ENCODE results near the gene TMPRSS6.

TMPRSS6 gene

GRCh38 chr22:37050913-37051312 lies 58.6 kb downstream of the TMPRSS6 start:
- no peak for DNase-seq (ENCODE audit: low read depth)

- no peak for DNase-seq (ENCODE audit: low read depth)
These were observed 60.3 kb downstream of the TMPRSS6 start for GRCh38 chr22:37049224-37049623.

DNA sequence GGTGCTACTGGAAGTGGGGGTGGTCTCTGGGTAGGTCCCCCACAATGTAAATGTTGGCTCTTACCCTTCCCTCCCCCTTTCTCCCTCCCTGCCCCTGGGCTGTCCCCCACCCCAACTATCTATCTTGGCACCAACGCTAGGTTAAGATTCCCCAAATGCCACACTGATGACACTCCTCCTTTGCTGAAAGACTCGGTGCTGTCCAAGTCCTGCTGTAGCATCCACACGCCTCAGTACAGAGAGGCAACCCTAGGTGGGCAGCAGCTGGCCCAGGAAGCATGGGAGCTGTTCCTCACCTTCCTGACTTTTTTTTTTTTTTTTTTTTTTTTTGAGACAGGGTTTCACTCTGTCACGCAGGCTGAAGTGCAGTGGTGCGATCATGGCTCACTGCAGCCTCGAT lies 61.4 kb downstream of the TMPRSS6 start:
- no peak for DNase-seq (ENCODE audit: low read depth)

DNA sequence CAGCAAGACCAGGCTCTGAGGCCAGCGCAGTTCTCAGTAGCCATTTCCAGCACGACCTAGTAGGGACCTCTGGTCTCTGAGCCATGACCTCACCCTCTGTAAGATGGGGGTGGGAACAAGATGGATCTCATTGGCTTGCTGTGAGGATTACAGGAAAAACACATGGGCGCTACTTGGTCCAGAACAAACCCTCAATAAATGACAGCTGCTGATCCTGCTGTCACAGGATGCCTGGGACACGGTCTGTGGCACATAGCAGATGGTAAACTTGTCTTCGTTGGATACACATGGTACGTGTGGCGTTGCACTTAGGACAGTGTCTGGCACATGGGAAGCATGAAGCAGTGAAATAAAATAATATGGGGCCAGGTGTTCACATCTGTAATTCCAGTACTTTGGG lies 62.5 kb downstream of the TMPRSS6 start:
- DNase-seq (ENCODE audit: low read depth) = no peak

DNA sequence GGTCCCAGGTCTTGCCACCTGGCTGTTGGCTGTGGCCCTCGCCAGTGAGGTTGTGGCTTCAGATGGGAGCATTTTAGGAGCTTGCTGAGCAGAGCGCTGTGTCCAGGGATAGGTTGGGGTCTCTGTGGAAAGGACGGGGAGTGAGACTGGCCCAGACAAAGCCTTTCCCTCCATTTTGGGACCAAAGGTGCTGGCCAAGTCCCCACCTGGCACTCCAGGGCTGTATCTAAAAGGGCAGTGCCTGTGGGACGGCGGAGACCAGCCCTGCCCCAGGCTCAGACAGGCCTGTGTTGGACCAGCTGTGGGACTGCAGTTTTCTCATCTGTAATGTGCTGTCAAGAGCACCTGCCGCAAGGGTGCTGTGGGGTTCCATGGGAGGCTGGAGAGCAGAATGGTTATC lies 62.9 kb downstream of the TMPRSS6 start:
- no peak for DNase-seq (ENCODE audit: low read depth)

DNA sequence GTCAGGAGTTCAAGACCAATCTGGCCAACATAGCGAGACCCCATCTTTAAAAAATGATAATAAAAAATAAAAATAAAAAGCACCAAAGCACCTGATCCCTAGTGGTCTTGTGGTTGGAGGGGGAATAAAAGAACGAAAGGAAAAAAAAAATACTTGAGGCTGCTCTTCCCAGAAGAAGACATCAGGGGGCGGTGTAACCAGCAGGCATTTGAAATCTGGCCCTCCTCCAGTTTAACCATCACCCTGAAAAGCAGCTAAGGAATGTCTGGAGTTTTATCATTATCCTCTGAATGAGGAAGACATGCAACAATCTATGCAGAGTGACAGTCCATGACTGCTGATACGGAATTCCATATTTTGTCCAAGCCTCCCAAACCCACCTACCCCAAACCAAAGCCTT lies 63.6 kb downstream of the TMPRSS6 start:
- DNase-seq (ENCODE audit: low read depth) = no peak

- DNase-seq (ENCODE audit: low read depth) = no peak
These were observed 64.6 kb downstream of the TMPRSS6 start for GRCh38 chr22:37044634-37045625.

DNA sequence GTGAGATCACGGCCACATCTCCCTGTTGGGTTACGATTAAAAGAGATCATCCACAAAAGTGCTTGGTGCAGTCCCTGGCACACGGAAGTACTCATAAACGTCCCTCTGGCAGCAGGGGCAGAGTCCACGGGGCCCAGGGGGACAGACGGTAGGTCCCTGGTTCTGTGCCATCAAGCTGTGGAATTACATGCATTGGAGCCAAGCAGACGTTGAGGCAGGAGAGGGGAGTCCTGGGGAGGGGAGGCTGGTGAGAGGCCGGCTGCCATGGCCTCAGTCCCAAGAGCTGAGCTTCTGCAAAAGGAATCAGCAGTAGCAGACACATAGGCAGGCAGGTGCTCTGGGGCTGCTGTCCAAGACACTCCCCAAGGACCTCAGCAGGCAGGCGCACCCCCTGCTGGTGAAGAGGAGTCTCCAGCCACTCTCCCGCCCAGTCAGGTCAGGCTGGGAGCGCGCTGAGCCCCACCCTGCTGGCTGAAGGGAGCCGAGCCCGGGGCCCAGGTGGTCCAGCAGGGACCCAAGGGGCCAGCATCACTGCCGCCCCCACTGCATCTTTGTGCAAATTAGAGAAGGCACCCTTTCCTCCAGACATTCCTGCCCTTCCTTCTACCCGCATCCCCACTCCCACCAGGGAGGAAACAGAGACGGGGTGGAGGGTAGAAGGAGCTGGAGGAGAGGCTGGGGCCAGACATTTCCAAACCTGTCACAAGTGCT lies 65.5 kb downstream of the TMPRSS6 start:
- DNase-seq (ENCODE audit: low read depth) = peak; percentile 26

DNA sequence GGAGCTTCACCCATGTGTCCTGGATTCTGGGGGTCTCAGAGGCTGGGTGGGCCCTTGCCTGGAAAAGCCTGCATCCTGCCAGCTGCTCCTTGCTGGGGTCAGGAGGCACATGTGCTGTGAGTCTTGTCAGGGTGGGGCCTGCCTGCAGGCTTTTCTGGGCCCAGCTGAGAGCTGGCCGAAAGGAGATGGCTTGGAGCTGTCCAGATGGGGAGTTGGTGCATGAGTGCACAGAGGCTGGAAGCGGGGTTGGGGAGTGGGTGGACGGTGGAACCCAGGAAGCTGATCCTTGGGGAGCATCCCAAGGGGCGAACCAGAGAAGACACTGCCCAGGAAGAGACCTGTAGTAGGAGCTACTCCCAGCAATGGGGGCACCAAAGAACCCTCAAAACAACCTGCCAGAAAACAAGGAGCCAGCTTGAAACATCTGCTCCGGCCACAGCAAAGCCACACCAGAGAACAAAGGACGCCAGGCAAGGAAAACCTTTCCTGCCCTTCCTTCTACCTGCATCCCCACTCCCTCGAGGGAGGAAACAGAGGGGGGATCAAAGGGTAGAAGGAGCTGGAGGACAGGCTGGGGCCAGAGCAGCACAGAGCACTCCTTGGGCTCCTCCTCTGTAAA lies 66.2 kb downstream of the TMPRSS6 start:
- no peak for DNase-seq (ENCODE audit: low read depth)

DNA sequence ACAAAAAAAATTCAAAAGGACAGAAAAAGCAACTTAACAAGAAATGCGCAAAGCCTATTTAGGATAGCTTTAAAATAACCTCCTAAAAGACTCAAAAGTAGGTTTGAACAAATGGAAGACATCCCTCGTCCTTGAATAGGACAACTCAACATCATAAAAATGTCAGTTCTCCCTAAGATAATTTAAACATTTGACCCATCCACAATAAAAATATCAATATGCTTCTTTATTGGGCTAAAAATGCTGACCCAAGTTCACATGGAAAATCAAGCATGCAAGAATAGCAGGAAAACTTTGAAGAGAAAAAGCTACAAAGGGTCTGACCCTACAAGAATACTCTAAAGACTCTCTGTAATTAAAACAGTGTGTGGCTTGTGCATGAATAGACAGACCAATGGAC lies 70.0 kb downstream of the TMPRSS6 start:
- no peak for DNase-seq (ENCODE audit: low read depth)

DNA sequence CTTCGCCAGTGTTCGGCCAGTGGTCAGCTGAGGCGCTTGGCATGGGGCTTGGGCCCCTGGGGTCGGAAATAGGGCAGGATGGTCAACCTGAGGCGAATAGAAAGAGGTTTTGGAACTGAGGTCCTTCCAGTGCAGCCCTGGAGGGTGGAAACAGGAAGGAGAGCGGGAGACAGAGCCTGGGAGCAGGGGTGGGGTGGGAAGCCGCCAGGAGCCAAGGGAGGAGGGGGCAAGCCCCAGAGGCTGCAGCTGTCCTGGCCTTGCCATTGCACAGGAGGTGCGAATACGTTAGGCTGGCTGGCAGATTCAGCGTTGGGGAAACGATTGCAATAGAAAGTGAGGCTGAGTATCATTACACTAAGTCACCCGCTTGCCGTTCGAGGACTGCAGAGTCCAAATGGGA lies 71.8 kb downstream of the TMPRSS6 start:
- DNase-seq (ENCODE audit: low read depth) = no peak

GRCh38 chr22:37036655-37037377 lies 72.7 kb downstream of the TMPRSS6 start:
- DNase-seq (ENCODE audit: low read depth) = no peak

DNA sequence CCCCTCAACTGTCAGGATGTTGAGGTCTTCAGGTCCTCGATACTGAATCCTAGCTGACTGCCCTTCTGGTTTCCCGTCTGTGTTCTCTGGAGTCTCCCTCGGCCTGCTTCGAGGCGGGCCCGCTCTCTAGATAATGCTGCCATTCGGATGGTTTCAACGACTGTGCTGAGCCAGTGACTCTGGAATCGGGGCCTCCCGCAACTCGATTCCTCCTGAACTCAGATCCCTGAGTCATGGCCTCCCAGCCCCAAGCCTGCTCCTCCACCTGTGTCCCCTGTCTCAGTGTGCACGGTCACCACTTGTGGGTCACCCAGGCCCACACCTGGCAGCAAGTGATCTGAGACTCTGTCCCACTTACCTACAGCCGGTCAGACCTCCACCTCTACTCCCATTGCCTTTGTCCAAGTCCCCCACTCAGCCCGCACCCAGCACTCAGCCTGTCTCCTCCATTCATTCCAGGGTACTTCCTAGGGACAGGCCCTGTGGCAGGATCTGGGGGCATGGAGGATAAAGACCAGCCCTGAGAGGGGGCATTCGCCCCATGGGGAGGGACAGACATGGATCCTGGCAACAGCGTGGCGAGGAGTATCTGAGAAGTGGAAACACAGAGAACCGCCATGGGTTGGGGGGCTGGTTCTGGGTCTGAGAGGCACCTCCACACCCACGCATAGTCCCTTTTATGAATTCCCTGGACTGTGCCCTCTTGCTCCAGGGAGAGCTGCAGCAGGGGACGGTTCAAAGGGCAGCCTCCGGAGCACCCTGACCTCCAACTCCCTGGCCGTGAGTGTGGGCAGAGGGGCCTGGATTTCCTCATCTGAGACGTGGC lies 75.7 kb downstream of the TMPRSS6 start:
- DNase-seq (ENCODE audit: low read depth) = no peak

DNA sequence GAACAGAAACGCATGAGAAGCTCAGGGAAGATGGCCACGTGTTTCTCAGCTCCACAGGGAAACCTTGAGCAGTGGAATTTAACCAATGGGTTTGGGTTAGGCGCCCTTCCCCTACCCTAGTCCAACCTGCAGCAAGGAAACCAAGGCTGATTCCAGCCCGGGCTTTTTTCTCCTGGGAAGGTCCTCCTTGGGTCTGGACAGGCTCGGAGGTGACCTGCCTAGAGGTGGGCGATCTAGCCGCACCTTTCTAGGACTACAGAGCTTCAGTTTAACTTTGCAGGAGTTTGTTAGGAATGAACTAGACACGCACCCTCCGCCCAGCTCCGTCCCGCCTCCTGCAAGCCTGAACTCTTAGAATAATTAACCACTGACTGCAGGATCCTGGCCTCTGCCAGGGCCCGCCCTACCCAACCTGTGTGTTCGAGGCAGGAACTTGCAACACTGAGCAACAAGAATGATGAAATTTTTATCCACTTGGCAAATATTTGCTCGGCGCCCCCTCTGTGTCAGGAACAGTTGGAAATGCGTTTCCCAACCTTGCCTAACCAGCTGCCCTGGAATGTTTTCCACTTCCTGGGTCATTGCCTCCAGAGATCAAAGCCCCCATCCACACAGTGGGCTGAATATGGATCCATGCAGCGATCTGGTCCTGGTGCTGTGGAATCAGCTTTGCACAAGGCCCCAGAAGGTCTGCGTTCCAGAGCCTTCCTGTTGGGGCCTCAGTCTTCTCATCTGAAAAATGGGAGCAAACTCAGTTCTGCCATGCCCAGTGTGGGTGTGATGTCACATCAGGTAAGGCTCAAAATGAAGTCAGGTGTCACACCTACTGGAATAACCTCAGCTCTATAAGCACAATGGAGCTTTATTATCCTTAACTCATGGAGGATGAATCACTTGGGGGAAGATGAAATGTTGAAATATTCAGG lies 76.7 kb downstream of the TMPRSS6 start:
- no peak for DNase-seq (ENCODE audit: low read depth)

DNA sequence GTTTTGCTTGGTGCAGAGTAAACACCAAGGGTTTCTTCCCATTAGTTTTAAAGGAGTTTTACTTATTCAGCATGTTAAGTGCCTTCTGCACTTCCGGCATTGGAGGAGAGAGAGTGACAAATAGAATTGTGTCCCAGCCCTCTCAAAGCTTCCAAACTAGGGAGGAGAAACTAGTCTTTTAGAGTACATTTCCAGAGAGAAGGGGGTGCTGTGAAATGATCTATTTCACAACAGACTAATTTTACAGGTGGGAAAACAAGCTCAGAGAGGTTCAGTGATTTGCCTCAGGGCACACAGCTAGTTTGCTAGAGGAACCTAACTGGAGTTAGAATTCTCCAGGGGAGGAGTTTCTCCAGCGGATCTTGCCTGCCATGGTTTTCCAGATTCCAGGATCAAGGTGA lies 77.4 kb downstream of the TMPRSS6 start:
- DNase-seq (ENCODE audit: low read depth) = no peak

DNA sequence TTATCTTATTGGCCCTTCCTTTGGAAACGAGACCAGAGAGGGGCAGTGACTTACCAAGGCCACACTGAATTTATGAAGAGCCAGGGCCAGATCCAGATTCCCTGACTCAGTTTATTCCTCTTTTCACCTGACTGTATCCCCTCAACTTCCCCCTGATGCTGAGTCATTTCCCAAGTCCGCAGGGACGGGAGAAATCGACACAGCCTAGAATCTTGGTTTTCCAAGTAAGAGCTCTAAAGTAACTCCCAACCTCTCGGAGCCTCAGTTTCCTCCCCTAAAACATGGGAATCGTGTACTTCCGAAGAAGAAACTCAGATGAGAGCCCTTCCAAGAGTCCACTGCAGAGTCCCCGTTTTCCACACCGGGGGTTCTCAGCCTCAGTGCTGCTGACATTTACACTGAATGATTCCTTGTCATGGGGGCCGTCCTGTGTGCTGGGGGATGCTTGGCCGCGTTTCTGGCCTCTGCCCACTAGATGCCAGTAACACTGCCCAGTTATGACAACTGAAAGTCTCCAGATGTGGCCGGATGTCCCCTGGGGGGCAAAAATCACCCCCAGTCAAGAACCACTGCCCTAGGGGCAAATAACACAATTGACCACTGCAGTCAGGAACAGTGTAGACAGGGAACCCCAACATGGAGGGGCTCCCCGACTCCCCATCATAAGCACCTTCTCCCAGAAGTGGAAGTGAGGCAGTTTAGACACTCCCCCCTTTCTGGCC lies 78.8 kb downstream of the TMPRSS6 start:
- DNase-seq (ENCODE audit: low read depth) = no peak

DNA sequence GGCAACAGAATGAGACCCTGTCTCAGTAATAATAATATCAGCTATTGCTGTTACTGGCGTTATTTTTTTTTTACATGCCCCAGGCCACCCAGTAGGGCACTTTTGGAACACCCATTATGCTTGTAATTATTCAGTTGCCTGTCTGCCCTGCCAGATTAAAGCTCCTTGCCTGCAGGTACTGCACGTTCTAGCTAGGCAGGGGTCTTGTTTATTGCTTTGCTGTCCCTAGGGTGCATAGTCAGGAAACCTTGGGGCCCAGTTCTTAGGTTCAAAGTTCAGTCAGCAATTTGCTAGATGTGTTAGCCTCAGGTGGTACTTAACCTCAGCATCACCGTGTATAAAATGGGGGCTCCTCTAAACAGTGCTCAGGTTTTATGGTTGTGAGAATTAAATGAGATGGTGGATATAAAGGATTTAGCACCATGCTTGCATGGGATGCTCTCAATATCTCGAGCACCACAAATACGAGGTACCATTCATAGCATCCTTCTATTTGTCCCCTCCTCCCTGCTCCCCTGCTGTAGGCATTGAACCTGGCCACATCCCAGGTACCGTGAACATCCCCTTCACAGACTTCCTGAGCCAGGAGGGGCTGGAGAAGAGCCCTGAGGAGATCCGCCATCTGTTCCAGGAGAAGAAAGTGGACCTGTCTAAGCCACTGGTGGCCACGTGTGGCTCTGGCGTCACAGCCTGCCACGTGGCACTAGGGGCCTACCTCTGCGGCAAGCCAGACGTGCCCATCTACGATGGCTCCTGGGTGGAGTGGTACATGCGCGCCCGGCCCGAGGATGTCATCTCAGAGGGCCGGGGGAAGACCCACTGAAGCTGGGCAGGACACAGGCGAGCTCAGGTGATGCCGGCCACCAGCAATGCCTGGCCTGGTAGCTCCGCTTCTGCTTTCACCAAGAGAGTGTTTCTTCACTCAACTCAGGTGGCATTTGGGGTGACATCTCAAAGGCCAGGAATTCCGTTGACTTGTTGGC lies 80.5 kb downstream of the TMPRSS6 start:
- DNase-seq (ENCODE audit: low read depth) = no peak

DNA sequence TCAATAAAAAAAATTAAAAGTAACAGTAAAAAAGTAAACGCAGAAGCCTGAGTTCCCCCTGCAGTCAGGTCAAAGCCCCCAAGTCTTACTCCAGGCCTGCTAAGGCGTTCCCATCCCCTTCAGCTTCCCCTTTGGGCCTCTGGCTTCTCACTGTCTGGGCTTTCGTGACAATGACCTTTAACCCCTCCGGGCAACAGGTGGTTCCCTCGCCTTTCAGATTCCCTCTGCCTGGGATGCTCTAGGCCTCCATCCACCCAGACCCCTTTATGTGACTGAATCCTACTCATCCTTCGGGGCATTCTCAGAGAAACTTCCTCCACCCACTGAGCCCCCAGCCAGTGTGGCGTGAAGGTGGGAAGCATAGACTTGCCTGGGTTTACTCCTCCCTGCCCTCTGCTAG lies 82.0 kb downstream of the TMPRSS6 start:
- no peak for DNase-seq (ENCODE audit: low read depth)
